H9 (cell line): ENCODE measurements around the gene IFT57. TPM values are rescaled to one million over a fixed set of nuclear protein-coding genes. Genes with fewer than 3 reads are reported as not detected.

ENCODE experiments used
- DNase-seq: peaks from one replicate; pipeline ENCODE4 v3.0.0-alpha.2; 2017
- H2AFZ ChIP-seq: one replicate; pipeline ENCODE4 v1.6.1; 2013; ENCODE audit warnings: mild to moderate bottlenecking, low read length, control low read depth, moderate library complexity
- H2AK5ac ChIP-seq: 2 replicates; pipeline ENCODE4 v1.6.1; 2013; ENCODE audit warnings: low read length, control low read depth, mixed read lengths; ENCODE audit not compliant: insufficient read length
- H2BK120ac ChIP-seq: one replicate; pipeline ENCODE4 v1.6.1; 2013; ENCODE audit warnings: low read depth, mild to moderate bottlenecking, low read length, control low read depth, inconsistent platforms; ENCODE audit not compliant: poor library complexity, severe bottlenecking
- H2BK12ac ChIP-seq: 2 replicates; pipeline ENCODE4 v1.6.1; 2013; ENCODE audit warnings: low read length, control low read depth, mixed read lengths, low read depth; ENCODE audit not compliant: insufficient read length
- H2BK15ac ChIP-seq: 2 replicates; pipeline ENCODE4 v1.6.1; 2013; ENCODE audit warnings: low read depth, low read length, control low read depth
- H2BK20ac ChIP-seq: one replicate; pipeline ENCODE4 v1.6.1; 2013; ENCODE audit warnings: low read depth, mild to moderate bottlenecking, low read length, control low read depth, inconsistent platforms; ENCODE audit not compliant: poor library complexity, severe bottlenecking
- H2BK5ac ChIP-seq: 2 replicates; pipeline ENCODE4 v1.6.1; 2013; ENCODE audit warnings: low read length, control low read depth, mixed read lengths; ENCODE audit not compliant: insufficient read length
- H3K14ac ChIP-seq: 2 replicates; pipeline ENCODE4 v1.6.1; 2013; ENCODE audit warnings: low read length, control low read depth; ENCODE audit not compliant: insufficient read depth
- H3K18ac ChIP-seq: 2 replicates; pipeline ENCODE4 v1.6.1; 2013; ENCODE audit warnings: low read depth, mild to moderate bottlenecking, mixed read lengths, low read length, control low read depth; ENCODE audit not compliant: insufficient read length
- H3K23ac ChIP-seq: 2 replicates; pipeline ENCODE4 v1.6.1; 2013; ENCODE audit warnings: low read length, control low read depth, mixed read lengths, low read depth; ENCODE audit not compliant: insufficient read length
- H3K23me2 ChIP-seq: 2 replicates; pipeline ENCODE4 v1.6.1; 2013; ENCODE audit warnings: low read depth, mild to moderate bottlenecking, mixed read lengths, low read length, control low read depth; ENCODE audit not compliant: insufficient read length, poor library complexity, severe bottlenecking
- H3K27ac ChIP-seq: 2 replicates; pipeline ENCODE4 v1.5.1; 2013; ENCODE audit warnings: low read length, control low read depth, mixed read lengths, low read depth; ENCODE audit not compliant: insufficient read length
- H3K27me3 ChIP-seq: 2 replicates; pipeline ENCODE4 v1.6.1; 2013; ENCODE audit warnings: low read length, control low read depth, inconsistent platforms; ENCODE audit not compliant: insufficient read depth
- H3K4ac ChIP-seq: 2 replicates; pipeline ENCODE4 v1.6.1; 2013; ENCODE audit warnings: low read depth, mild to moderate bottlenecking, control low read depth, inconsistent platforms, low read length, moderate library complexity
- H3K4me1 ChIP-seq: 2 replicates; pipeline ENCODE4 v1.6.1; 2013; ENCODE audit warnings: low read length, control low read depth, inconsistent platforms; ENCODE audit not compliant: insufficient read depth
- H3K4me2 ChIP-seq: 2 replicates; pipeline ENCODE4 v1.6.1; 2013; ENCODE audit warnings: low read length, control low read depth, mixed read lengths; ENCODE audit not compliant: insufficient read length, insufficient read depth
- H3K56ac ChIP-seq: 2 replicates; pipeline ENCODE4 v1.6.1; 2013; ENCODE audit warnings: low read depth, mild to moderate bottlenecking, mixed read lengths, low read length, control low read depth; ENCODE audit not compliant: insufficient read length
- H3K79me1 ChIP-seq: 2 replicates; pipeline ENCODE4 v1.6.1; 2013; ENCODE audit warnings: low read depth, mild to moderate bottlenecking, moderate library complexity, low read length, control low read depth, inconsistent platforms; ENCODE audit not compliant: insufficient read depth, poor library complexity, severe bottlenecking
- H3K79me2 ChIP-seq: 2 replicates; pipeline ENCODE4 v1.6.1; 2013; ENCODE audit warnings: low read length, control low read depth, inconsistent platforms; ENCODE audit not compliant: insufficient read depth
- H3K9ac ChIP-seq: 2 replicates; pipeline ENCODE4 v1.6.1; 2013; ENCODE audit warnings: low read length, control low read depth, mixed read lengths; ENCODE audit not compliant: insufficient read length; ENCODE audit errors: extremely low read depth
- H3K9me3 ChIP-seq: one replicate; pipeline ENCODE4 v1.6.1; 2013; ENCODE audit warnings: low read depth, low read length, inconsistent platforms; ENCODE audit not compliant: control insufficient read depth
- H3T11ph ChIP-seq: one replicate; pipeline ENCODE4 v1.6.1; 2013; ENCODE audit warnings: mild to moderate bottlenecking, low read length, control low read depth, inconsistent platforms
- H4K20me1 ChIP-seq: one replicate; pipeline ENCODE4 v1.6.1; 2013; ENCODE audit not compliant: control insufficient read depth, insufficient read length, insufficient read depth
- H4K5ac ChIP-seq: 2 replicates; pipeline ENCODE4 v1.6.1; 2013; ENCODE audit warnings: low read depth, mild to moderate bottlenecking, mixed read lengths, low read length, control low read depth; ENCODE audit not compliant: insufficient read length
- H4K8ac ChIP-seq: replicated peaks from 2 replicates; pipeline ENCODE4 v1.6.1; 2013; ENCODE audit warnings: low read length, control low read depth, mixed read lengths, low read depth; ENCODE audit not compliant: insufficient read length
- H4K91ac ChIP-seq: 2 replicates; pipeline ENCODE4 v1.6.1; 2013; ENCODE audit warnings: low read depth, mild to moderate bottlenecking, moderate library complexity, mixed read lengths, low read length, control low read depth; ENCODE audit not compliant: insufficient read length
- H3K27ac Mint-ChIP-seq, 3 experiments: 2 replicates in 2 of 3; 3 replicates in 1 of 3; pipeline ENCODE4 v1.8.0; 2020 to 2021; ENCODE audit warnings: mixed read lengths in 3 of 3, mild to moderate bottlenecking in 1 of 3, moderate library complexity in 1 of 3
- H3K27me3 Mint-ChIP-seq: 2 replicates; pipeline ENCODE4 v1.8.0; 2021; ENCODE audit warnings: low read depth, mild to moderate bottlenecking, moderate library complexity, mixed read lengths
- H3K36me3 Mint-ChIP-seq, 3 experiments: 2 replicates in 2 of 3; 3 replicates in 1 of 3; pipeline ENCODE4 v1.8.0; 2020 to 2021; ENCODE audit warnings: low read depth in 3 of 3, mixed read lengths in 3 of 3; ENCODE audit not compliant: insufficient read depth in 1 of 3
- H3K4me1 Mint-ChIP-seq, 2 experiments: 2 replicates each; pipeline ENCODE4 v1.8.0; 2020; ENCODE audit warnings: mixed read lengths in 2 of 2
- H3K4me3 Mint-ChIP-seq, 2 experiments: 2 replicates in 1 of 2; 3 replicates in 1 of 2; pipeline ENCODE4 v1.8.0; 2020 to 2021; ENCODE audit warnings: mild to moderate bottlenecking in 2 of 2, mixed read lengths in 2 of 2, moderate library complexity in 1 of 2
- H3K9me3 Mint-ChIP-seq, 2 experiments: 2 replicates in 1 of 2; 3 replicates in 1 of 2; pipeline ENCODE4 v1.8.0; 2020; ENCODE audit warnings: mild to moderate bottlenecking in 2 of 2, mixed read lengths in 2 of 2, moderate library complexity in 1 of 2
- total RNA-seq: library from RNA; stranded (reverse); gene quantifications from 2 replicates; pipeline ENCODE4 v1.2.1, GENCODE V29; 2021
- TF ChIP-seq, protein P1 (sequence below): fragments of 200-600 bp; sonication (generic); conservative IDR thresholded peaks from 3 replicates; pipeline ENCODE4 v1.8.0; 2021; ENCODE audit warnings: antibody characterized with exemption, mild to moderate bottlenecking

Gene IFT57
- total RNA-seq, 1 experiment from 2014 or later = 21.4 TPM

DNA sequence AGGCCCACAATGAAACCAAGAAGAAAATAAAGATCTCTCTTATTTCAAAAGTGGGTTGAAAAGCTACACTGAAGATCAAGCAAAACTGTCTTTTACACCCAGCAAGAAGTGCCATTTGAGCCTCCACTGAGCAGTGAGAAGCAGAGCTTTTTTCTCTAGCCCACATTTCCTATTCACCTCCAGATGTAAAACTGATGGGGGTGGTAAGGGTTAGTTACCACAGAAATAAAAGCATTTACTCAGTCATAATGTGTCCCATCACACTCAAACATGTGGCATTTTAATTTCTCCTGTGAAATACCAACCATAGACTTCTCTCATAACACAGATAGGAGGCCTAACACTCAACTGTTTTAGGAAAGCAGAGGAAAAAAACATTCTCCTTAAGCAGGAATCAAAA, 21.0 kb downstream of the IFT57 start:
- Histone ChIP-seq H3K23me2 (no peaks in the 10 kb centered on the region), H4K5ac (no peak overlapping the region), H3K18ac (no peak overlapping the region), H3K4me1 (no peaks in the 10 kb centered on the region), H2AK5ac (no peak overlapping the region), H3K9me3 (no peaks in the 10 kb centered on the region), H3K56ac (no peak overlapping the region), H4K20me1 (no peaks in the 10 kb centered on the region), H2BK5ac (no peak overlapping the region), H3K14ac (no peak overlapping the region), H3T11ph (no peak overlapping the region), H3K27ac (no peak overlapping the region), H4K8ac (no peak overlapping the region), H2BK120ac (no peak overlapping the region), H3K79me2 (no peaks in the 10 kb centered on the region), H3K27me3 (no peaks in the 10 kb centered on the region), H2AFZ (no peak overlapping the region), H3K4ac (no peak overlapping the region), H2BK12ac (no peak overlapping the region), H3K79me1 (no peaks in the 10 kb centered on the region), H3K4me2 (no peak overlapping the region), H2BK15ac (no peak overlapping the region), H2BK20ac (no peak overlapping the region), H4K91ac (no peak overlapping the region), H3K23ac (no peak overlapping the region), H3K9ac (no peak overlapping the region)
- Mint-ChIP-seq H3K4me1 (peaks cover 3 to 9% of the 10 kb centered on the region in 2 experiments; a peak in 3 of 4 replicates), H3K36me3 (no peaks in the 10 kb centered on the region), H3K9me3 (no peaks in the 10 kb centered on the region), H3K4me3 (no peak overlapping the region), H3K27ac (no peak overlapping the region), H3K27me3 (no peaks in the 10 kb centered on the region)
- TF ChIP-seq, protein P1, sequence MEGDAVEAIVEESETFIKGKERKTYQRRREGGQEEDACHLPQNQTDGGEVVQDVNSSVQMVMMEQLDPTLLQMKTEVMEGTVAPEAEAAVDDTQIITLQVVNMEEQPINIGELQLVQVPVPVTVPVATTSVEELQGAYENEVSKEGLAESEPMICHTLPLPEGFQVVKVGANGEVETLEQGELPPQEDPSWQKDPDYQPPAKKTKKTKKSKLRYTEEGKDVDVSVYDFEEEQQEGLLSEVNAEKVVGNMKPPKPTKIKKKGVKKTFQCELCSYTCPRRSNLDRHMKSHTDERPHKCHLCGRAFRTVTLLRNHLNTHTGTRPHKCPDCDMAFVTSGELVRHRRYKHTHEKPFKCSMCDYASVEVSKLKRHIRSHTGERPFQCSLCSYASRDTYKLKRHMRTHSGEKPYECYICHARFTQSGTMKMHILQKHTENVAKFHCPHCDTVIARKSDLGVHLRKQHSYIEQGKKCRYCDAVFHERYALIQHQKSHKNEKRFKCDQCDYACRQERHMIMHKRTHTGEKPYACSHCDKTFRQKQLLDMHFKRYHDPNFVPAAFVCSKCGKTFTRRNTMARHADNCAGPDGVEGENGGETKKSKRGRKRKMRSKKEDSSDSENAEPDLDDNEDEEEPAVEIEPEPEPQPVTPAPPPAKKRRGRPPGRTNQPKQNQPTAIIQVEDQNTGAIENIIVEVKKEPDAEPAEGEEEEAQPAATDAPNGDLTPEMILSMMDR = no peak
- no peak for DNase-seq
